ENCODE results near the gene ELK3. TPM values are rescaled to one million over a fixed set of nuclear protein-coding genes. Genes with fewer than 3 reads are reported as not detected.

ELK3 gene
- total RNA-seq, 2 donors from 2014 or later: 17.1 to 18.1 TPM

DNA sequence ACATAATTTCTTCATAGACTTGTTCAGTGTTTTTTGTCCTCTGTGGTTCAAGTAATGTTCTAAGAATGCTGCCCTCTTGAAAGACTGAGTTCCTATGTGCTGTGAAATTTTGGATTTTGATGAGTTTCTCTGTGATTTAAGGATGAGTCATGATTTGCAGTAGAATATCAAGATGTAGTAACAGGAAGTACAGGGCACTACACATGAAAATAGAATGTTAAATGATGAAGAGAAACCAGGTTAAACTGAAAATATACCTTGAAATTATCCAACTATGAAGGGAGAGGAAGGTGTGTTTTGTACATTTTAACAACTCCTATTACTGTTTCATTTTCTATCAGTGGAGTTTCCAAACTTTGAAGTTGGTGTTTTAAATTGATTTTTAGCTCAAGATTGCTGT, 4.8 kb downstream of the ELK3 start:
- H3K9me3 Mint-ChIP-seq: no peaks in the 10 kb centered on the region
- H3K27me3 Mint-ChIP-seq (ENCODE audit: insufficient read depth): no peaks in the 10 kb centered on the region
- no peaks in the 10 kb centered on the region for H3K36me3 Mint-ChIP-seq (ENCODE audit: low read depth)
- Histone ChIP-seq H3K9ac (ENCODE audit: extremely low read depth, low read length, poor library complexity, severe bottlenecking) (no peak overlapping the region), H3K36me3 (ENCODE audit: control insufficient read depth, insufficient read depth, low read length) (no peaks in the 10 kb centered on the region), H3K9me3 (ENCODE audit: control insufficient read depth, low read length) (peaks cover 3% of the 10 kb centered on the region), H3K4me3 (ENCODE audit: low read length) (no peak overlapping the region), H3K27ac (ENCODE audit: low read depth, low read length) (no peak overlapping the region), H3K4me1 (ENCODE audit: control insufficient read depth, insufficient read depth, low read length) (peaks cover 3% of the 10 kb centered on the region), H3K27me3 (ENCODE audit: control insufficient read depth, insufficient read depth, low read length, poor library complexity, severe bottlenecking) (no peaks in the 10 kb centered on the region)
- H3K4me3 Mint-ChIP-seq: no peak overlapping the region
- no peak overlapping the region for H3K27ac Mint-ChIP-seq
- peaks cover 16% of the 10 kb centered on the region for H3K4me1 Mint-ChIP-seq
- TF ChIP-seq, protein P1, sequence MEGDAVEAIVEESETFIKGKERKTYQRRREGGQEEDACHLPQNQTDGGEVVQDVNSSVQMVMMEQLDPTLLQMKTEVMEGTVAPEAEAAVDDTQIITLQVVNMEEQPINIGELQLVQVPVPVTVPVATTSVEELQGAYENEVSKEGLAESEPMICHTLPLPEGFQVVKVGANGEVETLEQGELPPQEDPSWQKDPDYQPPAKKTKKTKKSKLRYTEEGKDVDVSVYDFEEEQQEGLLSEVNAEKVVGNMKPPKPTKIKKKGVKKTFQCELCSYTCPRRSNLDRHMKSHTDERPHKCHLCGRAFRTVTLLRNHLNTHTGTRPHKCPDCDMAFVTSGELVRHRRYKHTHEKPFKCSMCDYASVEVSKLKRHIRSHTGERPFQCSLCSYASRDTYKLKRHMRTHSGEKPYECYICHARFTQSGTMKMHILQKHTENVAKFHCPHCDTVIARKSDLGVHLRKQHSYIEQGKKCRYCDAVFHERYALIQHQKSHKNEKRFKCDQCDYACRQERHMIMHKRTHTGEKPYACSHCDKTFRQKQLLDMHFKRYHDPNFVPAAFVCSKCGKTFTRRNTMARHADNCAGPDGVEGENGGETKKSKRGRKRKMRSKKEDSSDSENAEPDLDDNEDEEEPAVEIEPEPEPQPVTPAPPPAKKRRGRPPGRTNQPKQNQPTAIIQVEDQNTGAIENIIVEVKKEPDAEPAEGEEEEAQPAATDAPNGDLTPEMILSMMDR (conservative IDR thresholded peaks at IDR 0.05): no peak
- DNase-seq: no peak

DNA sequence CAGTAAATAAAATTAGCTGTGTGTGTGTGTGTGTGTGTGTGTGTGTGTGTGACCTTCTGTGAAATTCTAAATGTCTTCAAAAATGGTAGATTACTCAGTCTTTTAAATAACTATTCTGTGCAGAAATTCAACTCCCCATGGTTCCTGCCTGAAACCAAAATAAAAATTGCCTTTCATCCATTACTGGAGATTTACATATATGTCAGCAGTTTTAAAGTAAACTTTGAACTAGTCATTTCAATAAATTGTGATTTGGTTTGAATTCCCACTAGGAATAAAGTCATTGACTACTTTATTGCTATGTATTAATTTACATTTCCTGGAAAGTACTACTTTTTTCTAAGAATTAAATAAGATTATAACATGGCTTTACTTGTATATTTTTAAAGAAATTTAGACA, 5.3 kb downstream of the ELK3 start:
- TF ChIP-seq, protein P1 (conservative IDR thresholded peaks at IDR 0.05): no peak
- DNase-seq: no peak
- Mint-ChIP-seq H3K27me3 (ENCODE audit: insufficient read depth) (no peaks in the 10 kb centered on the region), H3K9me3 (no peaks in the 10 kb centered on the region), H3K4me1 (peaks cover 16% of the 10 kb centered on the region), H3K27ac (no peak overlapping the region), H3K36me3 (ENCODE audit: low read depth) (no peaks in the 10 kb centered on the region), H3K4me3 (no peak overlapping the region)
- H3K27me3 ChIP-seq (ENCODE audit: control insufficient read depth, insufficient read depth, low read length, poor library complexity, severe bottlenecking): no peaks in the 10 kb centered on the region
- H3K9me3 ChIP-seq (ENCODE audit: control insufficient read depth, low read length): peaks cover 3% of the 10 kb centered on the region
- H3K9ac ChIP-seq (ENCODE audit: extremely low read depth, low read length, poor library complexity, severe bottlenecking): no peak overlapping the region
- no peaks in the 10 kb centered on the region for H3K36me3 ChIP-seq (ENCODE audit: control insufficient read depth, insufficient read depth, low read length)
- H3K4me1 ChIP-seq (ENCODE audit: control insufficient read depth, insufficient read depth, low read length): peaks cover 3% of the 10 kb centered on the region
- H3K4me3 ChIP-seq (ENCODE audit: low read length): no peak overlapping the region
- H3K27ac ChIP-seq (ENCODE audit: low read depth, low read length): no peak overlapping the region

DNA sequence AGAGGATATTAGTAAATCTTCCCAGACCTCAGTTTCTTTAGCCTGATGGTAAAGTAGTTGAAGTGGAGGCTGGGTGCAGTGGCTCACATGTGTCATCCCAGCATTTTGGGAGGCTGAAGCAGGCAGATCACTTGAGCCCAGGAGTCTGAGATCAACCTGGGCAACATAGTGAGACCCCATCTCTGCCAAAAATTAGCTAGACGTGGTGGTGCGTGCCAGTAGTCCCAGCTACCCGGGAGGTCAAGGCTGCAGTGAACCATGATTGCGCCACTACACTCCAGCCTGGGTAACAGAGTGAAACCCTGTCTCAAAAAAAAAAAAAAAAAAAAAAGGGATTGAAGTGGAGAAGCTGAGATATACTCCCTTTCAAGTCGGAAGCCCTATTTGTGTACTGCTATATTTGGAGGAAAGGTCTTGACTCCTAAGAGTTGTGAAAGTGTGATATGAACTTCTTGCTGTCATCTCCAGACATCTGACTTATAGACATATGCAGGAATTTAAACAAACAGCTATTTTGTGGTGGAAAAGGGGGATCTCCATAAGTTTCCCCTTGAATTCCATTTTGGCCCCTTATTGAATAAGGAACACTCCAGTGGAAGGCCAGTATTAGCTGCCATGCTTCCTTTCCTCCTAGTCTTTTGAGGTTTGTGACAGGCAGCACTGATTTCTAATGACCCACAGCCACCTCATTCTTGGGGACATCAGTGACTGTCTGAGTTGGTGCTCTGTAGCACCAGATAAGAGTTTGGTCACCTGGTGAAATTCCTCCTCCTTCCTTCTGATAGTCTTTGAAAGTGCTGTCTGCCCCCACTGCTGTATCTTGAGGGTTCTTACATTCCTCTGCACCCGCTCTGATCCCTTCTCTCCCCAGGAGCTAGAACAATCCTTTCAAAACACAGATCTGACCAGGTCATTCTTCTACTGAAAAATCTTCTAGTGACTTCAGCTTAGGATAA, 7.4 kb downstream of the ELK3 start:
- Mint-ChIP-seq H3K27ac (peak overlapping the region; percentile 72), H3K36me3 (ENCODE audit: low read depth) (no peaks in the 10 kb centered on the region)

More for the DNA sequence above, 7.4 kb downstream of the ELK3 start:
- Histone ChIP-seq H3K9me3 (ENCODE audit: control insufficient read depth, low read length) (peaks cover 3% of the 10 kb centered on the region), H3K27ac (ENCODE audit: low read depth, low read length) (no peak overlapping the region), H3K9ac (ENCODE audit: extremely low read depth, low read length, poor library complexity, severe bottlenecking) (no peak overlapping the region), H3K27me3 (ENCODE audit: control insufficient read depth, insufficient read depth, low read length, poor library complexity, severe bottlenecking) (no peaks in the 10 kb centered on the region), H3K4me3 (ENCODE audit: low read length) (peak overlapping the region; percentile 57), H3K36me3 (ENCODE audit: control insufficient read depth, insufficient read depth, low read length) (no peaks in the 10 kb centered on the region), H3K4me1 (ENCODE audit: control insufficient read depth, insufficient read depth, low read length) (peaks cover 3% of the 10 kb centered on the region)
- no peaks in the 10 kb centered on the region for H3K9me3 Mint-ChIP-seq
- H3K4me3 Mint-ChIP-seq: no peak overlapping the region
- peaks cover 13% of the 10 kb centered on the region for H3K4me1 Mint-ChIP-seq
- WGBS, 2 experiments (ENCODE audit: insufficient coverage in 1 of 2, insufficient read length in 1 of 2): 87 to 89% methylated on average over 4 to 6 of the region's 6 CpGs
- TF ChIP-seq, protein P1 (conservative IDR thresholded peaks at IDR 0.05): no peak
- DNase-seq: peak; percentile 63
- H3K27me3 Mint-ChIP-seq (ENCODE audit: insufficient read depth): no peaks in the 10 kb centered on the region

Data from endodermal cell (in vitro differentiated cells).